Mesenchymal stem cell (in vitro differentiated cells and primary cell): ENCODE data around the gene RAB40C.
A peak's percentile ranks its signal among the peaks of the same experiment; 100 is the strongest.

Experiments
- DNase-seq: peaks from one replicate; pipeline ENCODE4 v3.0.0-alpha.2; 2013
- H2AFZ ChIP-seq: one replicate; pipeline ENCODE4 v1.6.1; 2013; ENCODE audit warnings: low read depth, mild to moderate bottlenecking, control low read depth, inconsistent platforms, low read length, moderate library complexity
- H2AK5ac ChIP-seq: 2 replicates; pipeline ENCODE4 v1.6.1; 2013; ENCODE audit warnings: low read length, moderate library complexity, mild to moderate bottlenecking, inconsistent platforms; ENCODE audit not compliant: severe bottlenecking
- H2BK120ac ChIP-seq: one replicate; pipeline ENCODE4 v1.6.1; 2013; ENCODE audit warnings: low read depth, mild to moderate bottlenecking, inconsistent platforms, low read length, moderate library complexity
- H2BK12ac ChIP-seq, 2 experiments: one replicate each; pipeline ENCODE4 v1.6.1; 2013; ENCODE audit warnings: inconsistent platforms in 2 of 2, low read length in 2 of 2, mild to moderate bottlenecking in 2 of 2, moderate library complexity in 2 of 2, control low read depth in 1 of 2
- H2BK15ac ChIP-seq: one replicate; pipeline ENCODE4 v1.6.1; 2013; ENCODE audit warnings: mild to moderate bottlenecking, low read depth, inconsistent platforms; ENCODE audit not compliant: poor library complexity, severe bottlenecking
- H2BK5ac ChIP-seq: 2 replicates; pipeline ENCODE4 v1.6.1; 2013; ENCODE audit warnings: low read depth, mild to moderate bottlenecking, low read length, control low read depth, inconsistent platforms; ENCODE audit not compliant: poor library complexity, severe bottlenecking
- H3K14ac ChIP-seq, 2 experiments: one replicate each; pipeline ENCODE4 v1.6.1; 2013; ENCODE audit warnings: inconsistent platforms in 2 of 2, low read length in 2 of 2, control low read depth in 1 of 2, mild to moderate bottlenecking in 1 of 2, moderate library complexity in 1 of 2
- H3K18ac ChIP-seq, 2 experiments: one replicate each; pipeline ENCODE4 v1.6.1; 2013; ENCODE audit warnings: inconsistent platforms in 2 of 2, low read length in 2 of 2, control low read depth in 1 of 2, low read depth in 1 of 2, mild to moderate bottlenecking in 1 of 2
- H3K23ac ChIP-seq, 2 experiments: one replicate each; pipeline ENCODE4 v1.6.1; 2013; ENCODE audit warnings: inconsistent platforms in 2 of 2, low read length in 2 of 2, mild to moderate bottlenecking in 2 of 2, moderate library complexity in 2 of 2, control low read depth in 1 of 2
- H3K27ac ChIP-seq: 2 replicates; pipeline ENCODE4 v1.5.1; 2013; ENCODE audit warnings: mild to moderate bottlenecking, moderate library complexity, low read length, control low read depth, inconsistent platforms; ENCODE audit not compliant: poor library complexity, severe bottlenecking
- H3K27me3 ChIP-seq, 2 experiments: 2 replicates each; pipeline versions ENCODE4 v1.6.1 to v1.7.0; 2013; ENCODE audit warnings: low read length in 2 of 2, mild to moderate bottlenecking in 2 of 2, moderate library complexity in 2 of 2, control low read depth in 1 of 2, inconsistent platforms in 1 of 2; ENCODE audit not compliant: control insufficient read depth in 1 of 2, insufficient read depth in 1 of 2
- H3K36me3 ChIP-seq, 2 experiments: 2 replicates each; pipeline versions ENCODE4 v1.6.1 to v1.7.0; 2013; ENCODE audit warnings: low read length in 2 of 2, control low read depth in 1 of 2, inconsistent platforms in 1 of 2, low read depth in 1 of 2, mild to moderate bottlenecking in 1 of 2; ENCODE audit not compliant: insufficient read depth in 2 of 2, control insufficient read depth in 1 of 2
- H3K4ac ChIP-seq, 2 experiments: one replicate each; pipeline ENCODE4 v1.6.1; 2013; ENCODE audit warnings: inconsistent platforms in 2 of 2, low read length in 2 of 2, mild to moderate bottlenecking in 2 of 2, moderate library complexity in 2 of 2, control low read depth in 1 of 2, low read depth in 1 of 2
- H3K4me1 ChIP-seq: 2 replicates; pipeline ENCODE4 v1.6.1; 2013; ENCODE audit warnings: low read depth, low read length, control low read depth; ENCODE audit not compliant: control insufficient read depth, insufficient read depth
- H3K4me2 ChIP-seq: 2 replicates; pipeline ENCODE4 v1.6.1; 2013; ENCODE audit warnings: low read length, mild to moderate bottlenecking, inconsistent platforms; ENCODE audit not compliant: poor library complexity, severe bottlenecking
- H3K4me3 ChIP-seq, 2 experiments: 2 replicates each; pipeline versions ENCODE4 v1.5.1 to v1.7.0; 2013; ENCODE audit warnings: low read length in 2 of 2, mild to moderate bottlenecking in 2 of 2, control low read depth in 1 of 2, low read depth in 1 of 2; ENCODE audit not compliant: insufficient read depth in 1 of 2
- H3K79me1 ChIP-seq: replicated peaks from 2 replicates; pipeline ENCODE4 v1.6.1; 2013; ENCODE audit warnings: mild to moderate bottlenecking, control low read depth, low read length, inconsistent platforms; ENCODE audit not compliant: poor library complexity, severe bottlenecking
- H3K9ac ChIP-seq: 2 replicates; pipeline ENCODE4 v1.7.0; 2013; ENCODE audit warnings: mild to moderate bottlenecking, low read length, moderate library complexity
- H3K9me3 ChIP-seq: 2 replicates; pipeline ENCODE4 v1.7.0; 2013; ENCODE audit warnings: mild to moderate bottlenecking, low read length; ENCODE audit not compliant: control insufficient read depth
- H4K8ac ChIP-seq: one replicate; pipeline ENCODE4 v1.6.1; 2013; ENCODE audit warnings: inconsistent platforms, mild to moderate bottlenecking, low read length, moderate library complexity
- H4K91ac ChIP-seq: one replicate; pipeline ENCODE4 v1.6.1; 2013; ENCODE audit warnings: mild to moderate bottlenecking, low read length, inconsistent platforms
- WGBS: methylation state at CpG from one replicate; pipeline ENCODE4 v1.1.7; 2013; ENCODE audit warnings: mixed read lengths; 5-methylcytosine and 5-hydroxymethylcytosine counted together

Gene RAB40C

DNA sequence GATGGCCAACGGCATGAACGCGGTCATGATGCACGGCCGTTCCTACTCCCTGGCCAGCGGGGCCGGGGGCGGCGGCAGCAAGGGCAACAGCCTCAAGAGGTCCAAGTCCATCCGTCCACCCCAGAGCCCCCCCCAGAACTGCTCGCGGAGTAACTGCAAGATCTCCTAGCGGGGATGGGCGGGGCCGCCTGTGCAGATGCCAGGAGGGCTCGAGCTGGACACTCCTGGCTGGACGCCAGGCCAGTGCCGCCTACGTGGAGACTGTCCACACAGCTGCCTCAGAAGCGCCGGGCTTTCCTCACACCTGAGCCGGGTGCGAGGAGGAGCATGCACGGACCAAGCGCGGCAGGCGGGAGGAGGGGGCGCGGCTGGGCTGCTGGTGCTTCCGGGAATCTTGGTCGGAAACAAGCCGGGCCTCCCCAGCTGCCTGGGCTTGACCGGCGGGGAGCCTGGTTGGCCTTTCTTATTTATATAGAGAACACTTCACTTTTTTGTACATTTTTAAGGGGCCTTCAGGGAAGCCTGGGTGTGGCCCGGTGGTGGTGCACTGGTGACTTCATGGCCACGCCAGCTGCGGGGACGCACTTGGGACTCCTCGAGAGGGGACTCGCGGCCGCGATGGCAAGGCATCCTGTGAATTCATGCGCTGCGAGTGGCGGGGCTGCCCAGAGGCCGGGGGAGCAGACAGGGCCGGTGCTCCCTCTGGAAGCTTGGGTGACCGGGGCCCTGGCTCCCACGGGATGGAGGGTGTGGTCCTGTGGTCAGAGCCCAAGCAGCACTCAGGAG lies 37.8 kb downstream of the RAB40C start:
- Histone ChIP-seq H3K4ac (peak overlapping the region in 1 of 2 experiments; percentile 1), H3K79me1 (peaks cover 12% of the 10 kb centered on the region), H2AK5ac (no peak overlapping the region), H3K9ac (peak overlapping the region; percentile 26), H3K18ac (peak overlapping the region in 1 of 2 experiments; percentile 66), H3K14ac (no peak overlapping the region), H2BK5ac (no peak overlapping the region), H3K9me3 (no peaks in the 10 kb centered on the region), H2AFZ (no peak overlapping the region), H3K4me3 (no peak overlapping the region), H3K27me3 (no peaks in the 10 kb centered on the region), H3K27ac (no peak overlapping the region), H3K23ac (no peak overlapping the region), H4K8ac (no peak overlapping the region), H2BK120ac (peak overlapping the region; percentile 24), H3K4me1 (peaks cover 52% of the 10 kb centered on the region), H3K4me2 (no peak overlapping the region), H4K91ac (peak overlapping the region; percentile 66), H2BK15ac (no peak overlapping the region), H3K36me3 (peaks cover 4 to 50% of the 10 kb centered on the region in 2 experiments), H2BK12ac (peak overlapping the region in 1 of 2 experiments; percentile 75)
- DNase-seq: no peak
- 88% methylated on average over 41 of the region's 50 CpGs for WGBS

GRCh38 chr16:628321-629061 lies 38.6 kb downstream of the RAB40C start:
- H2BK15ac ChIP-seq: peak overlapping the region; percentile 65
- H4K91ac ChIP-seq: peak overlapping the region; percentile 66
- H3K18ac ChIP-seq: no peak overlapping the region
- no peak overlapping the region for H3K4me2 ChIP-seq
- no peak overlapping the region for H3K14ac ChIP-seq
- H3K23ac ChIP-seq: no peak overlapping the region
- no peak overlapping the region for H2BK120ac ChIP-seq
- H2AFZ ChIP-seq: peak overlapping the region; percentile 1
- H3K4me1 ChIP-seq: peaks cover 57% of the 10 kb centered on the region
- peaks cover 4 to 58% of the 10 kb centered on the region in 2 experiments for H3K36me3 ChIP-seq
- H3K27ac ChIP-seq: no peak overlapping the region
- peaks cover 11% of the 10 kb centered on the region for H3K79me1 ChIP-seq
- H2BK12ac ChIP-seq: peak overlapping the region; percentile 61 to 75
- H3K9me3 ChIP-seq: no peaks in the 10 kb centered on the region
- 96% methylated on average over 33 of the region's 33 CpGs for WGBS
- H3K9ac ChIP-seq: no peak overlapping the region
- no peak overlapping the region for H2BK5ac ChIP-seq
- H4K8ac ChIP-seq: peak overlapping the region; percentile 5
- peak overlapping the region in 1 of 2 experiments; percentile 17 for H3K4ac ChIP-seq
- H2AK5ac ChIP-seq: no peak overlapping the region
- H3K4me3 ChIP-seq: no peak overlapping the region
- no peaks in the 10 kb centered on the region for H3K27me3 ChIP-seq
- no peak for DNase-seq

DNA sequence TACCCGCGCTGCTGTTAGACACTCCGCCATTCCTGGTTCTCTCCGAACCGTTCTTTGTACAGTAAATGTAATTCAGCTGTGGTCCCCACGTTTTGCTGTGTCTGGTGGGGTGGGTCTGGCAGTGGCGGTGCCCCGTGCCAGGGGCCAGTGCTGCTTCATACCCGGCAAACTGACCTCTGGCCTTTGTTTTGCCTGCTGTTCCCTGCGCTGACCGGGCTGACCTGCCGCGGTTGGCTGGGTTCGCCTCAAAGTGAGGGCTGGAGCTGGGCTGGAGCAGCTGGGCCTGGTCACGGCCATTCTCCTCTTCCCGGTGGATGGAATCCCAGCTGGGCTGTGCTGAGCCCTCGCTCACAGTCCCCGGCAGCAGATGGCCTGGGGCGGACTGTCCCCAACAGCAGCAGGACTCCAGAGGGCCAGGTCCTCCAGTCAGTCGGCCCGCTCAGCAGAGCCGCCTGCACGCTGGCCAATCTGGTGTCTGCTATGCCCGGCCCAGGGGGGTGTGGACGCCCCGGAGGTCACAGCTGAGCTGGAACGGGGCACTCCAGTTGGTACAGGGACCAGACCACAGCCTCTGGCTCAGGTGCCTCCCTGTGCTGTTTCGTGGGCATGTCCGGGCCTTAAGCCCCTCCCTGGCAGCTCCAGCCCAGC lies 39.4 kb downstream of the RAB40C start:
- Histone ChIP-seq H2BK120ac (peak overlapping the region; percentile 27), H3K79me1 (peaks cover 11% of the 10 kb centered on the region), H3K4me3 (peak overlapping the region in 1 of 2 experiments; percentile 17), H3K4me1 (peaks cover 59% of the 10 kb centered on the region), H4K8ac (peak overlapping the region; percentile 66), H3K36me3 (peaks cover 8 to 66% of the 10 kb centered on the region in 2 experiments), H2AFZ (no peak overlapping the region), H3K18ac (peak overlapping the region in 1 of 2 experiments; percentile 91), H3K9me3 (no peaks in the 10 kb centered on the region), H3K4ac (peak overlapping the region; percentile 5 to 58), H2BK5ac (no peak overlapping the region), H2AK5ac (no peak overlapping the region), H3K9ac (no peak overlapping the region), H3K27ac (no peak overlapping the region), H3K4me2 (no peak overlapping the region), H2BK15ac (no peak overlapping the region), H3K27me3 (no peaks in the 10 kb centered on the region), H2BK12ac (peak overlapping the region; percentile 61 to 88), H3K23ac (peak overlapping the region in 1 of 2 experiments; percentile 78), H3K14ac (peak overlapping the region in 1 of 2 experiments; percentile 71), H4K91ac (peak overlapping the region; percentile 22)
- WGBS: 46% methylated on average over 29 of the region's 29 CpGs
- peak; percentile 44 for DNase-seq
